Measurements from ENCODE around the gene RAPGEF1.

The RAPGEF1 gene

GRCh38 chr9:131642496-131643083 lies 97.3 kb downstream of the RAPGEF1 start:
- DNase-seq (ENCODE audit: low read depth): no peak

- no peak for DNase-seq (ENCODE audit: low read depth)
Measured at GRCh38 chr9:131641618-131642495, 98.0 kb downstream of the RAPGEF1 start.

GRCh38 chr9:131640438-131641137 lies 99.3 kb downstream of the RAPGEF1 start:
- no peak for DNase-seq (ENCODE audit: low read depth)

- no peak for DNase-seq (ENCODE audit: low read depth)
Measured at GRCh38 chr9:131639769-131640437, 100.0 kb downstream of the RAPGEF1 start.

- DNase-seq (ENCODE audit: low read depth): no peak
Measured at GRCh38 chr9:131636593-131636992, 103.3 kb downstream of the RAPGEF1 start.

GRCh38 chr9:131635892-131636291 lies 104.0 kb downstream of the RAPGEF1 start:
- no peak for DNase-seq (ENCODE audit: low read depth)

GRCh38 chr9:131635285-131635684 lies 104.6 kb downstream of the RAPGEF1 start:
- no peak for DNase-seq (ENCODE audit: low read depth)

GRCh38 chr9:131633491-131634031 lies 106.3 kb downstream of the RAPGEF1 start:
- DNase-seq (ENCODE audit: low read depth): no peak

GRCh38 chr9:131631306-131631705 lies 108.6 kb downstream of the RAPGEF1 start:
- no peak for DNase-seq (ENCODE audit: low read depth)

GRCh38 chr9:131630205-131630831 lies 109.6 kb downstream of the RAPGEF1 start:
- DNase-seq (ENCODE audit: low read depth): no peak

- DNase-seq (ENCODE audit: low read depth): no peak
Measured at GRCh38 chr9:131629825-131630204, 110.1 kb downstream of the RAPGEF1 start.

GRCh38 chr9:131629226-131629500 lies 110.7 kb downstream of the RAPGEF1 start:
- no peak for DNase-seq (ENCODE audit: low read depth)

GRCh38 chr9:131628459-131629225 lies 111.2 kb downstream of the RAPGEF1 start:
- no peak for DNase-seq (ENCODE audit: low read depth)

GRCh38 chr9:131627648-131628458 lies 112.0 kb downstream of the RAPGEF1 start:
- DNase-seq (ENCODE audit: low read depth): no peak

- DNase-seq (ENCODE audit: low read depth): no peak
Measured at GRCh38 chr9:131627326-131627647, 112.6 kb downstream of the RAPGEF1 start.

- no peak for DNase-seq (ENCODE audit: low read depth)
Measured at GRCh38 chr9:131625790-131626670, 113.8 kb downstream of the RAPGEF1 start.

GRCh38 chr9:131625508-131625787 lies 114.4 kb downstream of the RAPGEF1 start:
- DNase-seq (ENCODE audit: low read depth): no peak

- DNase-seq (ENCODE audit: low read depth): no peak
Measured at GRCh38 chr9:131624636-131625507, 115.0 kb downstream of the RAPGEF1 start.

Data from stimulated activated CD8-positive, alpha-beta memory T cell treated with anti-CD3 and anti-CD28 coated beads, Interleukin-15, amount 100 ng/mL, for 24 hours (primary cell).